Endothelial cell (in vitro differentiated cells): Measurements from ENCODE around the gene IGF2. TPM values are rescaled to one million over a fixed set of nuclear protein-coding genes. Genes with fewer than 3 reads are reported as not detected.
A peak's percentile ranks its signal among the peaks of the same experiment; 100 is the strongest.

Source experiments
- DNase-seq: peaks from one replicate; pipeline ENCODE4 v3.0.0; 2021; ENCODE audit warnings: low spot score
- H3K27ac Mint-ChIP-seq: one replicate; pipeline ENCODE4 v1.8.0; 2021; ENCODE audit warnings: mixed read lengths, inconsistent platforms; ENCODE audit not compliant: unreplicated experiment
- H3K27me3 Mint-ChIP-seq: one replicate; pipeline ENCODE4 v1.8.0; 2021; ENCODE audit warnings: mild to moderate bottlenecking, moderate library complexity, mixed read lengths, inconsistent platforms; ENCODE audit not compliant: unreplicated experiment
- H3K36me3 Mint-ChIP-seq: one replicate; pipeline ENCODE4 v1.8.0; 2021; ENCODE audit warnings: mild to moderate bottlenecking, low read depth, mixed read lengths, inconsistent platforms; ENCODE audit not compliant: unreplicated experiment
- H3K4me1 Mint-ChIP-seq: one replicate; pipeline ENCODE4 v1.8.0; 2021; ENCODE audit warnings: mild to moderate bottlenecking, mixed read lengths, inconsistent platforms; ENCODE audit not compliant: unreplicated experiment
- H3K4me3 Mint-ChIP-seq: one replicate; pipeline ENCODE4 v1.8.0; 2021; ENCODE audit warnings: mild to moderate bottlenecking, mixed read lengths, inconsistent platforms; ENCODE audit not compliant: unreplicated experiment
- H3K9me3 Mint-ChIP-seq: one replicate; pipeline ENCODE4 v1.8.0; 2021; ENCODE audit warnings: mixed read lengths, inconsistent platforms; ENCODE audit not compliant: unreplicated experiment
- total RNA-seq: library from RNA; stranded (reverse); fragmentation: NEBNext Ultra II Directional; extraction: Animal tissue kit (Norgen Biotek cat#: 25700); gene quantifications from one replicate; pipeline ENCODE4 v1.2.1, GENCODE V29; 2021; ENCODE audit not compliant: unreplicated experiment
- TF ChIP-seq, protein P1 (sequence below): fragments of 200-600 bp; sonication (generic); IDR thresholded peaks from one replicate; pipeline ENCODE4 v1.5.0; 2021; ENCODE audit warnings: antibody characterized with exemption; ENCODE audit not compliant: unreplicated experiment

IGF2 gene
- total RNA-seq, 1 donor from 2014 or later = 2.1 TPM

DNA sequence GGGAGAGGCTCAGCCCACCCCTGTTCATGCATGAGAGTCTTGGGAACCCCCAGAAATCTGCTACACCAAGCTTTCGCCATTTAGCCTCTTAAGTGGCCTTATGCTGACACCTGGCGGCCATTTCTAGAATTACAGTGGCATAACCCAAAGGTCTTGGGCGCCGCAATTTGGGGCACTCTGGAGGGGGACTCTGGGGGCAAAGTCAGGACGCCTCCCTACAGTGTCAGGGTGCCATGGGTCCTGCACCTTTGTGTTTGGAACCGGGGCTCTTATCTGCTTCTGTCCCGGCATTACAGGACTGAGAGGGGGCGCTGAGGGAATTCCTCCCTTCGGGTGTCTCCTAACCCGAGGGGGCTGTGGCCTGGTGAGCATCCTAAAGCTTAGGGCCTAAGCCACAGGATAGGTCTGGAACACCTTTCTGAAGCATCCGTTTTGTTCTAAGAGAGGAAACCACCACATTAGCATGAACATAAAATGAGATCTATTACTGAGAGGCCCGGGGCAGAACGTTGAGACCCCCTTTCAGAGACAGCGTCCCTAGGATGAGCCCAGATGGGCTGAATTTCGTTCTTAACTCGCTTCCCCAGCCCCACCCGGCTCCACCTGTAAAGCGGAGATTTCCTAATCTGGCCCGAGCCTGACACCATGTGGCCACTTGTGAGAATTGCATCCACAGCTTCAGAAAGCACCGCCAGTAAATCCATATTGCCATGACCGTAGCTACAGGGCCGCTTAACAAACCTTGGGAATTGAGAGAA, 12.5 kb upstream of the IGF2 start:
- H3K4me1 Mint-ChIP-seq = no peaks in the 10 kb centered on the region
- H3K36me3 Mint-ChIP-seq = no peaks in the 10 kb centered on the region
- TF ChIP-seq, protein P1, sequence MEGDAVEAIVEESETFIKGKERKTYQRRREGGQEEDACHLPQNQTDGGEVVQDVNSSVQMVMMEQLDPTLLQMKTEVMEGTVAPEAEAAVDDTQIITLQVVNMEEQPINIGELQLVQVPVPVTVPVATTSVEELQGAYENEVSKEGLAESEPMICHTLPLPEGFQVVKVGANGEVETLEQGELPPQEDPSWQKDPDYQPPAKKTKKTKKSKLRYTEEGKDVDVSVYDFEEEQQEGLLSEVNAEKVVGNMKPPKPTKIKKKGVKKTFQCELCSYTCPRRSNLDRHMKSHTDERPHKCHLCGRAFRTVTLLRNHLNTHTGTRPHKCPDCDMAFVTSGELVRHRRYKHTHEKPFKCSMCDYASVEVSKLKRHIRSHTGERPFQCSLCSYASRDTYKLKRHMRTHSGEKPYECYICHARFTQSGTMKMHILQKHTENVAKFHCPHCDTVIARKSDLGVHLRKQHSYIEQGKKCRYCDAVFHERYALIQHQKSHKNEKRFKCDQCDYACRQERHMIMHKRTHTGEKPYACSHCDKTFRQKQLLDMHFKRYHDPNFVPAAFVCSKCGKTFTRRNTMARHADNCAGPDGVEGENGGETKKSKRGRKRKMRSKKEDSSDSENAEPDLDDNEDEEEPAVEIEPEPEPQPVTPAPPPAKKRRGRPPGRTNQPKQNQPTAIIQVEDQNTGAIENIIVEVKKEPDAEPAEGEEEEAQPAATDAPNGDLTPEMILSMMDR = peak; percentile 95
- H3K4me3 Mint-ChIP-seq = no peak overlapping the region
- DNase-seq = peak; percentile 80
- H3K27me3 Mint-ChIP-seq = peaks cover 8% of the 10 kb centered on the region
- no peak overlapping the region for H3K27ac Mint-ChIP-seq
- H3K9me3 Mint-ChIP-seq = no peaks in the 10 kb centered on the region

DNA sequence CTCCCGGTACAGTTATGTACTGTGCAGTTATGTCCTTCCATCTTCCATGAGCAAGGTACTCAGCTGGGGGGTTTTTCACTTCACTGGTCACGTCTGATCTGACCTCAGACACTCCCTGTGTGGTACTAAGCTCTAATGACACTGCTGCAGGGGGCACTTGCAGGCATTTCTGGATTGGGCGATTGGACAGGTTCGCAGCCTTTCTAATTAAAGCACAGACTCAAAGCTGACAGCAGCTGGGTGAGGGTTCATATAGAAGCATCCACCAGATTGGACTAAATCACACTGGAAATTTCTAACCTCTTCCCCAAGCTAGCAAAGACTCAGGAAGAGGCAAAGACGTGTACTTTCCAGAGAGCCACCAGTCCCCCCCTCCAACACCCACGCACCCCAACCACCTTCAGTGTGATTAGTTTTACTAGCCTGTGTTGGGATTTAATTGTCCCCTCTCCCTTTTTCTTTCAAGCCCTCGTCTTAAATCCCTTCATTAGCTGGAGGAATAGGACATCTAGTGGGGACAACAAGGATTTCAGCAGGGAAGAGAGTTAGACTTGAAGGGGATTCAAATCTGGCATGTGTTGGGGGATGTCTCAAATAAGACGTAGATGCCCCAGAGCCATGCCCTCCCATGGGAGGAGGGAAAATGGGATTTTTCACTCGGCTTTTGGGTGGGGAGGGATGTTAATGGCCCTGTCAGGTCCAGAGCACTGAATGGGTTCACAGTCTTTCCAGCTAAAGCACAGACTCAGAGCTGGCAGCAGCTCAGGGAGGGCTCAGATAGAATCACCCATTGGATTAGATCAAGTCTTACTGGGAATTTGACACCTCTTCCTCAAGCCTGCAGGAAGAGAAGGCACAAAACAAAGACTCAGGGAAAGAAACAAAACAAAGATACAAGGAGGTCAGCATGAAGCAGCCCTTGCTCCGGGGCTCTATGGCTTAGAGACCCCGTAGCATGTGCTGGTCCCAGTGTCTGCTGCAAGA, 11.0 kb upstream of the IGF2 start:
- peak; percentile 43 for DNase-seq
- H3K27me3 Mint-ChIP-seq = peaks cover 13% of the 10 kb centered on the region
- no peak overlapping the region for H3K4me3 Mint-ChIP-seq
- TF ChIP-seq, protein P1 = peak; percentile 74
- H3K9me3 Mint-ChIP-seq = no peaks in the 10 kb centered on the region
- no peaks in the 10 kb centered on the region for H3K36me3 Mint-ChIP-seq
- no peak overlapping the region for H3K27ac Mint-ChIP-seq
- H3K4me1 Mint-ChIP-seq = no peaks in the 10 kb centered on the region

DNA sequence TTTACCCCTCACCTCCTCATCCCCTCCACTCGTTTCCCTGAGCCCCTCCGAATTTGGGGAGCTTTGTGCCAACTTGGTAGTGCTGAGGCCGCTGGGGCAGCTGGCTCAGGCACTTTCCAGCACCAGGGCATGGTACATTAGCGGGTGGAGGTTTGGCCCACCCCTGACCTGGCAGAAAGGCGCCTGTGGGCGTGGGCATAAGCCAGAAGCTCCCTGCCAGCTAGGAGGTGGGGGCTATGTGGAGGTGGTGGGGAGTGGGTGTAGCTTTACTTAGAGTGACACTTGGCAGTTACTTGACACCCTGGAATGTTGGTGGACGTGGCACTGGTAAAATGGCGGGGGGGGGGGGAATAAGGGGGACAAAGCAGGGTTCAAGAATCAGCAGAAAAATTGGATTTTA, 10.3 kb upstream of the IGF2 start:
- H3K27ac Mint-ChIP-seq = no peak overlapping the region
- no peak for DNase-seq
- peaks cover 18% of the 10 kb centered on the region for H3K27me3 Mint-ChIP-seq
- TF ChIP-seq, protein P1 = no peak
- no peaks in the 10 kb centered on the region for H3K4me1 Mint-ChIP-seq
- H3K4me3 Mint-ChIP-seq = no peak overlapping the region
- H3K9me3 Mint-ChIP-seq = no peaks in the 10 kb centered on the region
- H3K36me3 Mint-ChIP-seq = no peaks in the 10 kb centered on the region

DNA sequence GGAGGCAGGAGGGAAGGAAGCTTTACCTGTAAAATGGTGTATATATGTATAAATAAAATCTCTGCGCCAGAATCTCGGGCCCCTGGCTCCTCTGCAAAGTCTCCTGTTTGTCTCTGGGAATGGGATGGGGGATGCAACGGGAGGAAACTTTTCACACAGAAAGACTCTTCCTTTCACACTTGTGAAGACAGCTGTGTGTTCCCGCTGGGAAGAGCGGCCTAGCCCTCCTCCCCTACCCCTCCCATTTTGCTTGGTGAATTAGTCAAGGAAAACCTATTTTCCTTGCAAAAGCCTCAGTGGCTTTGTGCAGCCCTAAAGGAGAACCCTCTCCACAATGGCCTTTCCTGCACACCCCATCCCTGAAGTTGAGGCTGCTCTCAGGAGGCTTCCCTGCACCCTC, 9.4 kb upstream of the IGF2 start:
- H3K4me3 Mint-ChIP-seq = no peak overlapping the region

More for the DNA sequence above, 9.4 kb upstream of the IGF2 start:
- H3K36me3 Mint-ChIP-seq = no peaks in the 10 kb centered on the region
- H3K9me3 Mint-ChIP-seq = no peaks in the 10 kb centered on the region
- TF ChIP-seq, protein P1 = no peak
- H3K4me1 Mint-ChIP-seq = peaks cover under 1% of the 10 kb centered on the region
- no peak overlapping the region for H3K27ac Mint-ChIP-seq
- H3K27me3 Mint-ChIP-seq = peaks cover 18% of the 10 kb centered on the region
- no peak for DNase-seq
